GM04503 (cell line): ENCODE results near the gene NSG1.
"Not testable (repeated sequence)": the region's sequence is repeated elsewhere in the genome, so short reads cannot be mapped to it uniquely, and the experiment has no call there.

ENCODE experiments used
- DNase-seq: peaks from one replicate; pipeline ENCODE4 v3.0.0-alpha.2; 2012; ENCODE audit warnings: low read depth

Gene NSG1

GRCh38 chr4:4416981-4417380 lies 30.1 kb downstream of the NSG1 start:
- no peak for DNase-seq

DNA sequence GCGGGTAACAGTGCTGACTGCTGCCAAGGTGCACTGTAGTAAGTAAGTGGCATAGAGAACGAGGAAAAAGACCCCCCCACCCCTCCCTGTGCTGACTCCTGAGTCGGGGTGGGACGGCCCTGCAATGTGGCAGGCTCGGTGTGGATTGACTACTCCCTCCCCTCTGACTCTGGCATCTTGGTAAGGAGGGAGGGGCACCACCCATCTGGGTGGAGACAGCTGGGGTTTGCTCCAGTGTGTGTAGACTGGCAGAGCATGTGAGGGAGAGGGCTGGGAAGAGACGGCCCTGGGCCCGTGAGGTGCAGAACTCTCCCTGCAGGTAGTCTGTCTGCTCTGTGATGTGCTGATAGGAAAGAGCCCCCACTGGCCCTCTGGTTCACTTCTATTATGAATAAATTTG lies 31.0 kb downstream of the NSG1 start:
- no peak for DNase-seq

DNA sequence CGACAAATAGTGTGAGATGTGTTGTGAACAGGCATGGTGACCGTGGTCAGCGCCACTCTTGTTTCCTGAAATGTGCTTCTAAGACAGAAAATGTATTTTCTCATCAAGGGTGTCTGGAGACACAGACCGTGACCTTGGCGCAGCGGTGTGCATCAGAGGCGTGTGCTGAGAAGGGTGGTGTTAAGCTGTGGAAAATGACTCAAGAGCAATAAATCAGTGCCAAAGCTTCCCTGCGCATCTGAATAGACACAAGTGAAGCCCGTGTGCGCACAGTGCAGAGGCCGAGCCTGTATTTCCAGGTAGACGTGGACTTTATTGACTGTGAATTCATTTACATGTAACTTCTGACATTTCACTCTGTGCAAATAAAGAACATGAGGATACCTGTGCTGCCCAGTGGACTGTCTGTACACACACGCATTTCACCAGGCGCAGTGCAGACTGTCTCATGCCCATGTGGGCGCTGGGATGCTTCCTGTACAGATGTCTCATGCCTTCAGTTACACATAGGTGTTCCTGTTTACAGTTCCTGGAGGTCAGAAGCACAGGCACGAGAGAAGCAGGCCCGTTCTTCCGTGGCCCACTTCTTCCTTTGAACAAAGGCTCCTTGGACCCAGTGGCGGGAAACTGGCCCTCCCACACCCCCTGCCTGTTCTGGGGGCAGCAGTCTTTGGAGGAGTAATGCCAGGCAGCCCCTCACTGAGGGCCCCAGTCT lies 31.9 kb downstream of the NSG1 start:
- no peak for DNase-seq

GRCh38 chr4:4419896-4420295 lies 33.0 kb downstream of the NSG1 start:
- DNase-seq = no peak

DNA sequence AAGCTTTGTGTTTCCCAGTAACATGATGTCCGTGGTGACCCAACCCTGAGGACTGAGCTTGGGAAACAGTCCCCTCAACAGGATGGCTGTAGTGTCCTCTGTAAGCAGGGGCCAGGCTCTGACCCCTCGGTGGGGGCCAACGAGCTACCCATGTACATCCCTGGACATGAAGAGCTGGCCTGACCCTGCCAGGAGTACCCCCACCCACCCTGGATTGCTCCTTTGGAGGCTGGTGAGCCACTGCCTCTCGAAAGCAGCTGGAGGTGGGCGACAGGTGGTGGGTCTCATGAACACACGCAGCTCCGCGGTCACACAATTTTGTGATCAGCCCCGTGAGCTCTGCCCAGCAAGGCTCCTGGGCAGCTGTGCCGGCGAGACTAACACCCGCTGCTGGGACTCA lies 33.5 kb downstream of the NSG1 start:
- DNase-seq = no peak

GRCh38 chr4:4421356-4421755 lies 34.5 kb downstream of the NSG1 start:
- no peak for DNase-seq

- not testable (repeated sequence) for DNase-seq
Measured at GRCh38 chr4:4422117-4422516, 35.2 kb downstream of the NSG1 start.

GRCh38 chr4:4422856-4423499 lies 36.1 kb downstream of the NSG1 start:
- no peak for DNase-seq

GRCh38 chr4:4423706-4424498 lies 37.0 kb downstream of the NSG1 start:
- DNase-seq = no peak

DNA sequence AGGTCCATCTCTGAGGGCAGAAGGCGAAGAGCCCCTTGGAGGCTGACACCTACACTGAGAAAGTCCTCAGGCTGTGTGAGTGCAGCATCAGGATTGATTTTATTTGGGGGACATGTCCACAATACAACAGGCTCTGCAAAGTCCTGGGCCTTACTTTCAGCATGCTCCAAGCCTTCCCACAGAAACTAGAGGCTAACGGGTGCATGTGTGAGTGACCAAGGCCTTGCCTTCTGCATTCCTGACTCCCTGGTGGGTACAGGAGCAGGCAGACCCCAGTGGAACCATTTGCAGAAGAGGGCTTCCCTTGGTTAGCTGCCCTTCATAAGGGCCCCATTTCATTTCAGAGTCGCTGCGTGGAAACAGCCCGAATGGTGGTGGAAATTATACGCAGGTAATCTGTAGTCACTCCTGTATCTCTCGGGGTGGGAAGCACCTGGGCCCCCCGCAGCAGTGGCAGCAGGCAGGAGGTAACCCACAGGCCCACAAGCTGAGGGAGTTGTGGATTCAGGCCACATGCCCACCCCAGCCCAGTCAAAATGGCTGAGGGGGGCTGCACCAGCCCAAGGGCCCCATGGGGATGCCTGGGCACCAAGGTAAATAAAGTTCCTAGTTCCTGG lies 37.7 kb downstream of the NSG1 start:
- no peak for DNase-seq

DNA sequence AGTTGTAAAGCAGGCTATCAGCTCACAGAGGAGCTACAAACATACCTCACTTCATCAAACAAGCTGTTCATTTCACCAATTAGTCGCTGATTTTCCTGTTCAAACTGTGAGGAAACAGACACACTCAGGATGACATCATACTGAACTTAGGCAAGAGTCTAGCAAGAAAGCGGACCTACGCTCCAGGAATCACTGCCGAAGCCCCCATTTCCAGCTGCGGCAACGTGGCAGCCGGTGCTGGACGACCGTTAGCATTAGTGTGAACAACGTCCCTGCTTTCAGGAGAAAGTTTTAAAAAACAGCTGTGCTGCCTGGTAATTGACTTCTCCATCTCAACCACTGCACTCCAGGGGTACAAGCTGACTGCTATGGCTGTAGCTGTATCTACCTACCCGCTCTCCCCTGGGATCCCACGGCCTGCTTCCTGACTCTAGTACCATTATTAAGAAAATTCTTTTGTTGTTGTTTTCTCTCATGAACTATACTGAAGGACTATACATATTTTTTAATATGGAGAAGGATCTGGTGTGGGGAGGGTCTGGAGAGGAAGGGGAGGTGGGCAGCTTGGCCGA lies 38.3 kb downstream of the NSG1 start:
- no peak for DNase-seq

DNA sequence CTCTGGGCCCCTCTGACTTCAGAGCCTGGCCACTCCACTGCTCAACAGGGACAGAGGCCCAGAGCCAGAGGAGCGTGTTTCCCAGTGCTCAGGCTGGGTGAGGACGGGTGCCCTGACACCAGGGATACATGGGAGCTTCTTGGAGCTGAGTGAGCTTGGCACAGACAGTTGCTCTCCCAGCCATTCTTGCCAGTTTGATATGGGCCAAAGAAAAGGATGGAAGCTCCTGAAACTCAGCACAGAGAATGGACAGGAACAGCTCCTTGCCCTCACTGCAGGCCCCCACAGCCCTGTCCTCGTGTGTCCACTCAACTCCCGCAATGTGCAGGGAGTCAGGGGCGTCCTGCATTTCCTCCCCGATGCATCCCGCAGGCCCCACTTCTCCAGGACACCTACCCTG lies 38.8 kb downstream of the NSG1 start:
- no peak for DNase-seq

DNA sequence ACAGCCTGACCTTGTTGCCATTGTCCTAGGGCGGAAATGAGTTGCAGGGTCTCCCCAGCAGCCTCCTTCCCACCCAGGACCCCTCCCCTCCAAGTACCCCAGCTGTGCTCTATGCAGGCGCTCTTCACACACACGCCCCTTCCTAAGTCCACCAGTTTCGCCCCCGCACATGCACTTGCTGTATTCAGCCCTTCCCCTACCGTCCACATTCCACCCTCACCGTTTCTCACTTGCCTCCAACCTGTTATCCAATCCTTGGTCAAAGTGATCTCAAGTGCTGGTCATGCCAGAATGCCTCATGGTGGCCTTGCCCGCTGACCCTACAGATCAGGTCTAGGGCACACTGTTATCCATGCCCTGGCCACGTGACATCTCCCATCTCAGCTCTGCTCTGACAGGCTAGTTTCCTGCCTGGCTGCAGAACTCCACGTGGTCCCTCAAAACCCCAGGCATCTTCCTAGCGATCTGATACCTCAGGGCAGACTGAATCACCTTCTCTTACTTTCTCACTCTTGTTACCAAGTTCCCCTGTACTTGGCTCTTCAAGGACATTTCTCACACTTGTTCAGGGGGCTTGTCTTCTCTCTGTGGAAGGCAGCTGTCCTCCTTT lies 39.7 kb downstream of the NSG1 start:
- no peak for DNase-seq

GRCh38 chr4:4427121-4427870 lies 40.4 kb downstream of the NSG1 start:
- no peak for DNase-seq

GRCh38 chr4:4427886-4428285 lies 41.0 kb downstream of the NSG1 start:
- DNase-seq = no peak

DNA sequence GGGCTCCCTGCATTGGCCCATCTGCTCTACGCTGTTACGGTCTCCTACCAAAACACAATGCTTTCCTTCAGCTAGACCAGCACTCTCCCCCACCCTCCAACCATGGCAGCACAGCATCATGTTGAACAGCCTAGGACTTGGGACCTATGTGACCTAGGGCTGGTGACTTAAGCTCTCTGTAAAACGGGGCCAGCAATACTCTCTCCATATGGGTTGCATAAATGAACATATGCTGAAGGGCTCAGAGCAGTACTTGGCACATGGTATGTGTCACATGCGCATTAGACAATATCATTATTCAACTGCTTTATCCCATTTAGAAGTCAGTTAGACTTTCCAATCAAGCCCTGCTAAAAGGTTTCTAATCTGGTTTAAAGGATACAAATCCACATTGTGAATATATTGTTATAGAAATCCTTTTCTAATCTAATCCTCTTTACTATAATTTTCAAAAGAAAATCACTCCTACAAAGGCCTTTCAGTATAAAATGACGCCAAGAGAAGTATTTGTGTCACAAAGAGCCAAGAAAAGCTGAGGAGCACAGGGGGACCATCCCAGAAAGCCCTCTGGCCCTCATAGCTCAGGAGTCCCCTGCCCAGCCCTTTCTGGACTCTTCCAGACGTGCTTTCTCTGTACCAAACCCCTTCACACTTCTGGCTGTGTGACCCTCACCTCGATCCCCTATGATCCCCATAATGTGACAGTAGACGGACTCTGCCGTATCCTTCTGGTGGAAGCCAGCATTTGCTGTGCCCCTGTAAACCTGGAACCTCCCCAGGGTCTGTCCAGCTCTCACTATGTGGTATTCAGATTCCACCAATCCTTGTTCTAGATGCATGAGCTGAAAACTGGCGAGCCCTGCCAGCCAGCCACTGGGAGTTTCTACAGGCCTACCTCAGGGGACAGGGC lies 42.3 kb downstream of the NSG1 start:
- DNase-seq = no peak

DNA sequence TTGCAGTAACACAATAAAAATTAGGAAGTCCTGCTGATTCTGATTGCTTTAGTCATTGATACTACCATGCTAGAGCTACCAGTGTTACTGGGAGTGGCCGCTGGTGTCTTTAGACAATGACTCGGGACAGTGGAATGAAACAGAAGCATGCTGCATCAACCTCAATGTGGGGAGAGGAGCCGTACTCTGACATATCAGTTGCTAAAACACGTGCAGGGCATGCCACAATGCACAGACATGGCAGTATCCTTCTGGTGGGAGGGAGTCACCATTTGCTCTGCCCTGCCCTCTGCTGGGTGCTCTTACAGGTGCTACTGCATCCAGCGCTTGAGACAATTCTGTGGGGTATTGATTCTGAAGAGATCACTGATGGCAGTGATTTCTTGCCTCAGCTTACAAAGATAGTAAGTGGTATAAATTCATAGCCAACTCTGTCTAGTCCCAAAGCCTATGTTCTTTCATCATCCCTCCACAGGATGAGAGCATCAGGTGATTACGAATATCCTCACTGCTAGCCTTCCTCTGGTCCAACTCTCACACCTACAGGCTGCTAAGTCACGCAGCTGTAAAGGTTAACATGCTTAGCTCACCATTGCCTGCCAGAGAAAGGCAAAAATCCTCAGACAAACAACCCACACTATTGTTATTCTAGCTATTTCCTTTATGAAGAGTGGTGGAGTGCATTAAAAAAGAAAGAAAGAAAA lies 43.7 kb downstream of the NSG1 start:
- DNase-seq = peak; percentile 88

- DNase-seq = no peak
Measured at GRCh38 chr4:4432341-4433125, 45.6 kb downstream of the NSG1 start.

DNA sequence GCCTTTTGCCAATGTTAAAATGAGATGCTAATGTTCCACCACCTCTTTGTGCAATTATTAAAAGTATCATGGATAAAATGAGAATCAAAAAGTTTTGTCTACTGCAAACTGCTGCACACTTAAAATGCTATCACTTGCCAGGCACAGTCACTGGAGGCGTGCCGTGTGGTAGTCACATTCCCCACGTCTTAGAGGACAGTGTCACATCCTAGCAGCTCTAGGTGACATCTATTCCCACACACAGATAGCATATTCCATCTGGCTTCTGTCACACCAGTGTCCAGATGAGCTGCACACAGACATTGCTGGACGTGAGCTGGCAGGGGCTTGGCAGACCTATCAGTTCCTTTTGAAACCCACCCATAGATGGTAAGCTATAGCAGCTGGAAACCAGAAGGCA lies 47.0 kb downstream of the NSG1 start:
- no peak for DNase-seq
